Measurements from ENCODE around the gene HAGH.
"Not testable (repeated sequence)": the region's sequence is repeated elsewhere in the genome, so short reads cannot be mapped to it uniquely, and the experiment has no call there.

The HAGH gene

GRCh38 chr16:1826691-1827573 lies at the start of gene HAGH, which contains the start of gene FAHD1:
TSS of gene HAGH (minus strand) at chr16:1826825. CDS start at chr16:1826787, 38 bp downstream.
TSS of gene FAHD1 (plus strand) at chr16:1827206. CDS start at chr16:1827239, 33 bp downstream.
- peak; percentile 90 to 93 for DNase-seq

GRCh38 chr16:1876066-1876465 lies 49.4 kb upstream of the HAGH start:
- not testable (repeated sequence) for DNase-seq

DNA sequence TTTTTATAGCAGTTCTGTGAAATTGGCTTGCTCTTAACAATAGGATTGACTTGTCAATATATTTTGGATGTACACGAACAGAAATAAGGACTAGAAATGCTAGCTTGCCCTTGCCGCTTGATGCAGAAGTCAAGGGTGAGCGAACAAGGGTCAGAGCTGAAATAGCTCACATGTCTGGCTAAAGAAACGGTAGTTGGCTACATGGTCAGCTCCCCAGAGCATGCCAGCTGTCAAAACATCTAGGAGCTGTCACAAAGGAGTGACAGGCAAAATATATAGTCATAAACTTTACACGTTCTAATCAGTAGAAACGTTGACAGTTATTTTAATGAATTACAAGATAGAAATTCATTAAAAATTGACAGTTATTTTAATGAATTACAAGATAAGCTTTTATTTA lies 48.2 kb upstream of the HAGH start:
- DNase-seq = no peak

DNA sequence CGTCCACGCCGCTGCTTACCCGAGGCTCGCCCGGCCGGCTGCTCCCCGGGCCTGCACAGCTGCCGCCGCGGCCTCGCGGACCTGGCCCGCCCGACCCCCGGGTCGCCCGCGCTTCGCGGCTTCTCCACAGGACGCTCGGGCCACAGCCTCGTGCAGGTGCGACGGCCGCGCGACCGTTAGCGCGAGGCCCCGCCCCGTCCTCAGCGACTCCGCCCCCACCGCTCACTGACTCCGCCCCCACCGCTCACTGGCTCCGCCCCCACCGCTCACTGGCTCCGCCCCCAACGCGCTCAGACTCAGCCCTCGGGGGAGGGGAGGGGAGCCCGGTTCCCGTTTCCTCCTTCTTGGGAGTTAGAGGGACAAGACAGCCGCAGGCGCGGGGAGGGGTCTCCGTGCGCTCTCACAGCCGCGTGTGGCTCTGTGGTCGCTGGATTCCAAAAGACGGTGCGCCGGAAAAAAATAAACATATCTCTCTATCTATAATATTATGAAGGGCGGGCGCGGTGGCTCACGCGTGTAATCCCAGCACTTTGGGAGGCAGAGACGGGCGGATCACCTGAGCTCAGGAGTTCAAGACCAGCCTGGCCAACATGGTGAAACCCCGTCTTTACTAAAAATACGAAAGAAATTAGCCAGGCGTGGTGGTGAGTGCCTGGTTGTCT lies 45.5 kb upstream of the HAGH start, which contains the start of gene MEIOB:
MEIOB (minus strand) TSS at position 191 of the 662 bp plus-strand sequence. CDS start 3,989 bp downstream, outside the sequence.
- no peak for DNase-seq

GRCh38 chr16:1870365-1871082 lies 43.9 kb upstream of the HAGH start:
- peak in 1 of 2 experiments; percentile 56 for DNase-seq

DNA sequence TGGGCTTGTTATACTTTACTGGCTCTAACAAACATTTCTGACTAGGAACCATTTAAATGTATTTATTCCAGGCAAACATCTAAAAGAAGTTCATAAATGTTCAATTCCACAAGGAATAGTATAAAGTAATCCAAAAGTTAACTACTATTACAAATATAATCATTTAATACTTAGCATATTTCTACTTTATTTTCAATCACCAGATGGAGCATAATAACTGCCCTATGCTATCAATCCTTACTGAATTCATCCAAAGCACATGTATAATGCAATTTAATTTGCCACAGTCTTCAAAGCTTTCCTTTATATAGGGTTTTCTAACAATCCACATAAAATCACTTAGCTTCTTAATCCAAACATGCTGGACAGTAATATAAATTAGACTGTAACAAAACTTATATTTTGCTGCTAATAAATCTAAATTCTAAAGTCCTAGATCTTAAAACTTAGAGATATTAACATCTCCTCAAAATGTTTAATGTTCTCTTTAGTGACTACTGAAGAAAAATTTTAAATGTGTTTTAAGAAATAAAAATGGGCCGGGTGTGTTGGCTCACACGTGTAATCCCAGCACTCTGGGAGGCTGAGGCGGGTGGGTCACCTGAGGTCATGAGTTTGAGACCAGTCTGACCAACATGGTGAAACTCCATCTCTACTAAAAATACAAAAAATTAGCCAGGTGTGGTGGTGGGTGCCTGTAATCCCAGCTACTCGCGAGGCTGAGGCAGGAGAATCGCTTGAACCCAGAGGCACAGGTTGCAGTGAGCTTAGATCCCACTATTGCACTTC lies 39.5 kb upstream of the HAGH start:
- no peak for DNase-seq

GRCh38 chr16:1863681-1864460 lies 37.2 kb upstream of the HAGH start:
- no peak for DNase-seq

GRCh38 chr16:1862394-1862793 lies 35.8 kb upstream of the HAGH start:
- DNase-seq = no peak

- no peak for DNase-seq
These were observed 35.1 kb upstream of the HAGH start for GRCh38 chr16:1861730-1862129.

DNA sequence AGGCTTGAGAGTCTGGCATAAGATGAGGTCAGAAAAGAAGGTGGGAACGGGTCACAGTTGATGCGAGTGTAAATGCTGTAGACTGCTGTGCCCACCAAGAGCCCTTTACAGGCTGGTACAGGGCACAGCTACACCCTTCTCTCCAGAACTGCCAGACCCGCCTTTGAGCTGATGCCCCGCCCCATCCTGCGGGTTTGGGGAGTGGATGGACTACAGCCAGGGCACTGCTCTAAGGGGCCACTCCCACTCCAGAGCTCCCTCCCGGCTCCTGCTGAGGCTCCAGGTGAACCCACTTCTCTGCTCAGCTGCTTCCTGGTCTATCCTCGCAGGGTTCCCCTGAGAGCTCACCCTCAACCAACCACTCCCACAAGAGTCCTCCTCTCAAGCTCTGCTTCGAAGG lies 33.0 kb upstream of the HAGH start:
- no peak for DNase-seq

- DNase-seq = no peak
These were observed 31.7 kb upstream of the HAGH start for GRCh38 chr16:1858189-1858865.

DNA sequence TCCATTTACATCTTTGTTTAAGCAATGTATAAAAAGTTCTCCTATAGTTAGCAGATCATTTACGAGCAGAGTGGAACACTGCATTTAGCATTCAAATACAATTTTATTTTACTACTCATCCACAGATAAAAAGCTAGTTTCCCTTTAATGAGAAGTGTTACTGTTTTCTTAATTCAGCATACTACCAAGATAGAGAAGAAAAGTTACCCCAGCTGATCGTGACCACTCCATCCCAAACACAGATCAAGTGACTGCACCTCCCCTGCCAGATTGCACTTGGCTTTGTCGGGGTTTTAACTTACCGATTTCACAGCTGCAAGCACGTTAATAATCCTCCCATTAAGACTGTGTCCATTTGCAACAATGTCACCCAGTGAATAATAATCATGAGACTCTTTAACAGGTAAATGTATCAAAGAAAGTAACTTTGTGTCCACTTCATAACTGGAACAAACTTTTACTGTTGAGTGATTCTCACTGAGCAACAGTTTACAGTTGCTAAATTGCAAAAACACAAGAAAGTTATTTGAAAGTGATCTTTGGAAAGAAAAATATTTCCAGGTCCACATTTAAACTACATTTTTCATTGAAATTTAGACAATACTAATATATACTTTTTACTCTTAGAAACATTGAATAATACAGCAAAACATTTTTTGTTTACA lies 30.9 kb upstream of the HAGH start:
- DNase-seq = no peak

- no peak for DNase-seq
These were observed 25.2 kb upstream of the HAGH start for GRCh38 chr16:1851793-1852192.

GRCh38 chr16:1850981-1851380 lies 24.4 kb upstream of the HAGH start:
- DNase-seq = no peak

- DNase-seq = no peak
These were observed 19.8 kb upstream of the HAGH start for GRCh38 chr16:1846416-1846815.

DNA sequence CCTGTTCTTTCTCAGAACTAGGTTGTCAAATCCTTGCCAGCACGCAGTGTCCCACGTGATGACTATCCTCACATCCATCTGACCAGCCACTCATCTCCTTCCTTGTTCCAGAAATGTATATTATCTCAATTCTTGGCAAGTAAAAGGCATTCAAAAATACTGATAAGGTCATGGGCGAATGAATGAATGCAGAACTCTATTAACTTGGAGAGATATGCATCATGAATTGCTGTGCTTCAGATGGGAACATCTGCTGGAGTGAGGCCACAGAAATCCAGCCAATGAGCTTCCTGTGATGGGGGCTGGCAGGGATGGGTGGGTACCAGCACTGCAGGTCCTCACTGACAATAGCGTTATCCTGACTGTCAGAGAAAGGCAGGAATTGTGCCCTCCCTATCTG lies 19.4 kb upstream of the HAGH start:
- no peak for DNase-seq

DNA sequence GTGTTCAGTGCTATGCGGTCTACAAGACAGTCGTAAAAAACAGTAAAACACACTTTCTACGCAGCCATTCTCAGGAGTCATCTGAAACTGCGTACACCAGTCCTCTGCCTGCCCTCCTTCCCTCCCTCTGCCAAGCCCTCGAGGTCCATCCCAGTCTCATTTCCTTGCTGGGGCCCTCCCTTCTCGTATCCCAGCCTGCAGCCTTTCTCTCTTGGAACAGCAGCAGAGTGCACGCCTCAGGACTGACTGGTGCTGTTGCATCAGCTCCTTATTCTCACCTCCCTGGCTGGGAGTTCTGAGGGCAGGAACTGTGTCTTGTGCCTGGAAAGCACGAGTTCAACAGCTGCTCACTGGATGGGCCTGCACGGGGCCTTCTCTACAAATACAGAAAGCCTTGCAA lies 12.9 kb upstream of the HAGH start:
- peak in 1 of 2 experiments; percentile 22 for DNase-seq

- no peak for DNase-seq
These were observed 7.5 kb upstream of the HAGH start for GRCh38 chr16:1834096-1834495.

GRCh38 chr16:1832838-1833454 lies 6.3 kb upstream of the HAGH start:
- DNase-seq = no peak
